ENCODE measurements around the gene VAV2.
"Not testable (repeated sequence)": the region's sequence is repeated elsewhere in the genome, so short reads cannot be mapped to it uniquely, and the experiment has no call there.

- TF ChIP-seq CTCF, POLR2A (IDR thresholded peaks at IDR 0.05): not testable (repeated sequence)
Observed at GRCh38 chr9:133923608-133924007, 68.5 kb downstream of the VAV2 start.

All from uterus (tissue), 2 donors.